H1 (cell line): ENCODE data around the gene ZMYND10. TPM values are rescaled to one million over a fixed set of nuclear protein-coding genes. Genes with fewer than 3 reads are reported as not detected.

ENCODE experiments used
- BCL11A ChIP-seq, 2 experiments: IDR thresholded peaks; one replicate each; pipeline ENCODE4 v1.6.1; 2011; ENCODE audit warnings: low read depth in 2 of 2, low read length in 2 of 2, mild to moderate bottlenecking in 2 of 2
- BRCA1 ChIP-seq: IDR thresholded peaks from 2 replicates; pipeline ENCODE4 v1.6.1; 2012; ENCODE audit warnings: low read depth, low read length, improper control_type of control experiment
- CTCF ChIP-seq, 3 experiments: IDR thresholded peaks; 1 replicate in 2 of 3; 2 replicates in 1 of 3; pipeline versions ENCODE4 v1.5.1 to v1.6.1; 2011; ENCODE audit warnings: low read length in 3 of 3, mild to moderate bottlenecking in 3 of 3, inconsistent platforms in 2 of 3, low read depth in 1 of 3, moderate library complexity in 1 of 3; ENCODE audit not compliant: insufficient read depth in 1 of 3; ENCODE audit errors: control extremely low read depth in 1 of 3
- JUND ChIP-seq: IDR thresholded peaks from 2 replicates; pipeline ENCODE4 v1.6.1; 2011; ENCODE audit warnings: mild to moderate bottlenecking, improper control_type of control experiment, low read length
- NRF1 ChIP-seq: IDR thresholded peaks from 2 replicates; pipeline ENCODE4 v1.6.1; 2011; ENCODE audit warnings: mild to moderate bottlenecking, low read depth, low read length, improper control_type of control experiment
- POLR2A ChIP-seq, 2 experiments: IDR thresholded peaks; 1 replicate in 1 of 2; 2 replicates in 1 of 2; pipeline ENCODE4 v1.6.1; 2011; ENCODE audit warnings: low read depth in 2 of 2, low read length in 2 of 2, mild to moderate bottlenecking in 2 of 2; ENCODE audit errors: control extremely low read depth in 1 of 2
- SAP30 ChIP-seq: fragments of 300-600 bp; sonication (generic); IDR thresholded peaks from 2 replicates; pipeline ENCODE4 v1.7.1; 2012; ENCODE audit warnings: low read length, moderate library complexity, mild to moderate bottlenecking, inconsistent platforms; ENCODE audit not compliant: insufficient read depth, insufficient replicate concordance
- TBP ChIP-seq: IDR thresholded peaks from 2 replicates; pipeline ENCODE4 v1.6.1; 2011; ENCODE audit warnings: low read depth, low read length, improper control_type of control experiment
- TCF12 ChIP-seq: IDR thresholded peaks from 2 replicates; pipeline ENCODE4 v1.6.1; 2011; ENCODE audit warnings: low read depth, mild to moderate bottlenecking, low read length
- polyA plus RNA-seq, 7 experiments: library from polyadenylated mRNA; depleted of rRNA in 3 of 7; stranded (reverse) in 5 of 7; unstranded in 2 of 7; fragments of >200 nt in 5 of 7; fragments of 200-250 nt in 2 of 7; gene quantifications; 1 replicate in 5 of 7; 2 replicates in 1 of 7; 4 replicates in 1 of 7; pipeline versions ENCODE4 v1.2.1 to v1.2.3, GENCODE V29; 2011 to 2013; ENCODE audit warnings: missing spikeins in 2 of 7, mixed read lengths in 2 of 7
- total RNA-seq: library from RNA; stranded (reverse); fragmentation: NEBNext Ultra II Directional; extraction: Animal tissue kit (Norgen Biotek cat#: 25700); gene quantifications from 2 replicates; pipeline ENCODE4 v1.2.1, GENCODE V29; 2021

ZMYND10 gene
- total and polyA plus RNA-seq, 2 of the 8 experiments (the other 6 are each of a cell fraction or from before 2014, with no cell fraction given): 0.56 to 0.79 TPM

GRCh38 chr3:50388720-50389413, 43.3 kb upstream of the ZMYND10 start (continued):
- no peak for TF ChIP-seq BCL11A (IDR thresholded peaks at IDR 0.05; ENCODE audit: low read depth in 2 of 2, low read length in 2 of 2)
- TF ChIP-seq BRCA1: no peak
- no peak for TF ChIP-seq NRF1
- no peak for TF ChIP-seq POLR2A (IDR thresholded peaks at IDR 0.05; ENCODE audit: control extremely low read depth in 1 of 2, low read depth in 2 of 2, low read length in 2 of 2)
- TF ChIP-seq SAP30: no peak
- TF ChIP-seq JUND: no peak
- TF ChIP-seq TBP: no peak
- TF ChIP-seq TCF12: no peak
- no peak for TF ChIP-seq CTCF (IDR thresholded peaks at IDR 0.05; ENCODE audit: control extremely low read depth in 1 of 3, insufficient read depth in 1 of 3, low read depth in 1 of 3, low read length in 3 of 3)
- TF ChIP-seq, all 59 proteins: peak for 0
